ELR (cell line): ENCODE results near the gene C10orf90.
A peak's percentile ranks its signal among the peaks of the same experiment; 100 is the strongest.
"Not testable (repeated sequence)": the region's sequence is repeated elsewhere in the genome, so short reads cannot be mapped to it uniquely, and the experiment has no call there.

Source experiments
- DNase-seq: peaks from one replicate; pipeline ENCODE4 v3.0.0-alpha.2; 2015; ENCODE audit warnings: low read depth

C10orf90 gene

DNA sequence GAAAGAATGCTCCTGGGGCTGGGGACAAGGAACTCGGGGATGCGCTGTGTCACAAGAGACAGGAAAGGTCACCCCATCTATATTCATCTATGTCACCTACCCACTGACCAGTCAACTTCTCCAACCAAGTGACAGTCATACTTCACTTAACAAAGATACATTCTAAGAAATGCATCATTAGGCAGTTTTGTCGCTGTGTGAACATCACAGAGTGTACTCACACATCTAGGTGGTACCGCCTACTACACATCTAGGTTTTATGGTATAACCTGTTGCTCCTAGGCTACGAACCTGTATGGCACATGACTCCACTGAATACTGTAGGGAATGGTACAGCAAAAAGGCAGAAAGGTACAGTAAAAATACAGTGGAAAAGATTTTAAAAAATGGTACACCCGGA lies 278.4 kb downstream of the C10orf90 start:
- no peak for DNase-seq

DNA sequence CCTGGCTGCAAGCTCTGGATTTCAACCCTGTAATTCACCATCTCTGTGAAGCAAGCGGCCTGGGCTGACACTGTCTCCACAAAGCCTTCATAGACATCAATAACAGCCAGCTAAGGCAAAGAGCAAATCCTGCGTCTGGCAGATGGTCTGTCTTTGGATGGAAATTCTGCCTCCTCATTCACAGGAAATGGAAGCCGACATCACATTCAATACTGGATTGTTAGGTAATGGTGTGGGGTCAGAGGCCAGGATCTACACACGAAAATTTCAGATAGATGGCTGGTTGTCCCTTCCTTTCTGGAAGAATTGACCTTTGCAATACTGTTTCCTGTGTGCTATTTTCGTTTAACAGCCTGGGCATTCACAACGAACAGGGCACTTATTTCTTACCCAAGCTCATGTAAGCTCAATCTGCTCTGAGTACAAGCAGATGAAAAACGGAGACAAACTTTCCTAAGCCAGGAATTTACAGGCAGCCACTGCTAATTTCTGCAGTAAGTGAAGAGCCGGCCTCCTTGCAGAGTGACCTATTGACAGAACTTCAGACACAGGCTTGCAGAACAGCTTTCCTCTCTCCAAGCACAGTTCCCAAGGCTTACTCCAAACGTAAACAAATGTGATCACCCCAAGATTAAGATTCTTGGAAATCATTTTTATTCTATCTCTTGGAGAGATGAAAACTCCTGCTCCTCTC lies 279.2 kb downstream of the C10orf90 start:
- DNase-seq: no peak

DNA sequence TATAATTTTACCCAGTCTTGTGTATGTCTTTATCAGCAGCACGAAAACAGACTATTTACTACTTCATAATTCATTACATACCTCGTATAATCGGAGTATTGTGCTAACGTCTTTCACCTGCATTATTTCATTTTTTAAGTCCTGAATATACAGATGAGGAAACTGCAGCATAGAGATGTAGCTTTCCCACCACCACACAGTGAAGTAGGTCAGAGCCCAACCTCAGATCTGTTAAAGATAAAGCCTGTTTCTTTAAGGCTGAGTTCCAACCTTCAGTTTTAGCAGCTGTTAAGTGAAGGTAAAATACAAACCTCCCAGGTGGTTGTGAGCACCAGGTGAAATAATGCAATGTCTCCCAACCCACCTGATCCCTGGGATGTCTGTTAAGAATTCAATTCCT lies 280.2 kb downstream of the C10orf90 start:
- no peak for DNase-seq

DNA sequence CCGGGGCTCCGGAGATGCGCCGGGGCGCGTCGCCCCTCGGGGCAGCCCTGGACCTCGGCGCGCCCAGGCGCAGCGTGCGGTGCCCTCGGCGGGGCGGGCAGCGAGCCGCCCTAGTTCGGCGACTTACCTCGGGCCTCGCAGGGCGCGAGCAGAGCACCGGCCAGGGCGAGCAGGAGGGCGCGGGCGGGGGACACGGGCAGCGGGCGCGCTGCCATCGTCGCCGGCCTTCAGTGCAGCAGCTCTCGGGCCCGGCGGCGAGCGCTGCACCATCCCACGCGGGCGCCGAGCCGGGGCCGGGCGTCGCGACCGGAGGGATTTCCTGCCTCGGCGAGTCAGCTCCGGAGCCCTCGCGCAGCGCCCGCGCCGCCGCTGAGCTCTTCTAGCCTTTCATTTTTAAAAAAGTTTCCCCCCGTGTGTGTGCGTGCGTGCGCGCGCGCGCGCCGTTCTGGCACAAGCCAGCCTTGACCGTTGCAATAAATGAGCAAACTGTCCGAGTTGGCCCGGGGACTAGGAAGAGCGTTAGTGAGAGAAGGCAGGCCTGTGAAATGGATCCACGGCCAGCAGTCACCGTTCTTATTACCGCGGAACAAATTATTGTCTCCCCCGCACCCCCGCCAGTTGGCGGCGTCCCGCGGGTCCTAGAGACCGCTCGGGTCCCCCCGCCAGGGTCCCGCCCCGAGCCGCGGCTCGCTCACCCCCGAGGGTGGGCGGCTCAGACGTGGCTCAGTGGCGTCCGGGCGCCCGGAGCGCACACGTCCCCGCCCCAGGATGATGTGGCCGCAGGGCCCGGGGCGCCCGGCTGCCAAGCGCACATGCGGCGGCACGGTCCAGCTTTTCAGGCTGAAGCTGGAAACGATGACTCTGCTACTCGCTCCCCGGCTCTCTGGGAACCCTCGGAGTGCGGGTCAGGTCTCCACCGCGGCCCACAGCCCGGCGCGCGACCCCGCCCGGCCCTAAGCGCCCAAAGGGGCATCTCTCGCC lies 282.3 kb downstream of the C10orf90 start, which contains the start of gene ADAM12:
ADAM12 (minus strand) TSS at position 547 of the 981 bp plus-strand sequence; CDS start at position 215, 332 bp downstream.
- peak; percentile 67 for DNase-seq

DNA sequence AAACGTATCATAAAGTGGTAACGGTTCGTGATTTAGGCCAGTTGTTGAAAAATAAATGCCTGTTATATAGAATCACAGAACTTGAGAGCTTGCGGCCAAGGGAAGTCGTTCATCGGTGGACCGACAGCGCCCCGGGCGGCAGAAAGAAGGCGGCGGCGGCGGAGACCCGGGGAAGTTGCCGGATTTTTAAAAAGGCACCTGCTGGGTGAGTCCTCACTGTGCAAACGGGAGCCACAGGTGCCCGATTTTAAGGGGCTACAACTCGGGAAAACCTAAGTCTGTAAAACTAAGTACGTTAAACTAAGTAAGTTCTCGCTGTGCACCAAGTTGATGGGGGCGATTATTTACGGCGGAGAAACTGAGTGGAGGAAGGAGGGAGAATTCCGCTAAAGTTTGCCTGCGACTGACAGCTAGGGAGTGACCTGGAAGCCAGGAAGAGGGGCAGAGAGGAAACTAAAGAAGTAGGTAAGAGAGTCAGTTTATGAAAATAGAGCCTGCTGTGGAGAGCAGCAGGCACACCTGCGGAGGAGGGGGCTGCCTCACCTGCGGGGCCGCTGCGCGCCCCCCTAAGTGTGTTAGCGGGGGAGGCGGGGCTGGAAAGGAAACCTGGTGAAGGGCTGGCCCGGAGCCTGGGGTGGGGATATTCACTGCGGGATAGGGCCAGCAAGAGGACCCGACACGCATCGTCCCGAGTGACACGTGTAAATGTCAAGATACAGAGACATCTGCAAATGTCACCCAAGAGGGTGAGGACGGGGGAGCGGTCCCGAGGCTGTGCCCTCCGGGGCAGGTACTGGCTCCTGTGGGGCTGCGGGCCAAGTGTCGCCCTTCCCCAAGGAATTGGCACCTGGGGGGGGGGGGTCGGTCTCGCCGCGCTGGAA lies 283.2 kb downstream of the C10orf90 start:
- DNase-seq: peak; percentile 80

DNA sequence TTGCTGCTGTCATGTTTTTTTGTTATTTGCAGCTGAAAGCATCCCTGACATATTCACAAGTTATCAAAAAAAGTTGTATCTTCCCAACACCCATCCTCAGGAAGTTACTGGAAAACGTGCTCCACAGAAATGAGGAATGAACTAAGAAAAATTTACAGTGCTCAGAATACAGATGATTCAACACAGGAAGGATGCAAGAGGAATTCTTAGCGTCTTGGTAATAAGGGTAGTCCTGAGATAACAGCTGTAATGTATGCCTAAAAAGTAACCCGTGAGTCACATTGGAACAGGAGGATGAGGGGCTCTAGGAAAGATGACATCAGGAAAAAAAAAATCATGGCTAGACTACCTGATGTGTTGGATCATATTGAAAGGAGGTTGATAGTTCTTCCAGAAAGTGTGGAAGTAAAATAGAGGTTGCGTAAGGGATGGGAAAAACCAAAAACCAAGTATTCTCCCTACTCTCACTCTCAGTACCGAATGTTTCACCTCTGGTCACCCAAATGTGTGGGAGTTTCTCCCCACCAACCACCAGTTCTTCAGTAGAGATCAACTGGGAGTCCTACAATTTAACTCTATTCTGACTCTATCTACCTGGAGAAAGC lies 286.1 kb downstream of the C10orf90 start:
- DNase-seq: peak; percentile 93

DNA sequence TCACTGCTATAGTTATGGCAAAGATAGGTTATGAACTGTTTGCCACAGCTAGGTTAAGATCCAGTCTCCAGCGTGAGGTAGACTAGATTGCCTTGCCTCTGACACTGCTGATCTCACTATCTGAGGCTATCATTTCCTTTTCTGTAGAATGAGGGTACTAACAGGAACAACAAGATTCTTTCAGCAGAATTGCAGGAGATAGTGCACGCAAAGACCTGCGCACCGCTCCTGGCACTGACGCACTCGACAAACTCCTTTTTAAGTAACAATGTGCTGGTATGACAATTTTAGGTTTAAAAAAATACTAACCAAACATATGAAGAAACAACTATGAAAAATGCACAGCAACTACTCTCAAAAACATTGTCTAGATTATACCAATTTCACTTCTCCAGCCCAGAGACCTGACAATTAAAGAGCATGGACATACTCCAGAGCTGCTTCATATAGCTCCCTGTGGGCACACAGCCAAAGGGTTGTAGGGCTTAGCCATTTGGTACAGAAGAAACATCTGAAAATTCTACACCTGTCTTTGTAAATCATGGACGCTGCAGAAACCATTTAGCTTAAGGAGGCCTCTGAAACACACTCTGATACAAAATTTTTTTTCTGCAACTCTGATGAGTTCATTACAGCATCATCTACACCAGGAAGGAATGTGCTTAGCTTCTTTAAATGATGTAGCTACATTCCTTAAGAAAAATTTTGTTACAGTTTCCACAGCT lies 290.0 kb downstream of the C10orf90 start:
- no peak for DNase-seq

DNA sequence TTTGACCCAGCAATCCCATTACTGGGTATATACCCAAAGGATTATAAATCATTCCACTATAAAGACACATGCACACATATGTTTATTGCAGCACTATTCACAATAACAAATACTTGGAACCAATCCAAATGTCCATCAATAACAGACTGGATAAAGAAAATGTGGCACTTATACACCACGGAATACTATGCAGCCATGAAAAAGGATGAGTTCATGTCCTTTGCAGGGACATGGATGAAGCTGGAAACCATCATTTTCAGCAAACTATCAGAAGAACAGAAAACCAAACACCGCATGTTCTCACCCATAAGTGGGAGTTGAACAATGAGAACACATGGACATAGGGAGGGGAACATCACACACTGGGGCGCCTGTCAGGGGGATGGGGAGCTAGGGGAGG lies 291.3 kb downstream of the C10orf90 start:
- not testable (repeated sequence) for DNase-seq

DNA sequence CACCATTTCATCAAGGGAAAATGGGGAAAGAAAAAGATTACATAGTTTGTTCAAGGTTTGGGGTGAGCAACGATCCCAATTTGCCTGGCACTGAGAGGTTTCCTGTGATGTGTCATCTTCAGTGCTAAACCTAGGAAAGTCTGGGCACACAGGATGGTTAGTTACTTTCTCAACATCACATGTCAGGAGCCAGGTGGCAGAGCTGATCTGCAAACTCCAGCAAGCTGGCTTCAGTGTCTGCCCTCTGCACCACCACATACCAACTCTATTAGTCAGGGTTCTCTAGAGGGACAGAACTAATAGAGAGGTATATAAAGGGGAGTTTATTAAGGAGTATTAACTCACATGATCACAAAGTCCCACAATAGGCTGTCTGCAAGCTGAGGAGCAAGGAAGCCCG lies 293.5 kb downstream of the C10orf90 start:
- DNase-seq: peak; percentile 67

DNA sequence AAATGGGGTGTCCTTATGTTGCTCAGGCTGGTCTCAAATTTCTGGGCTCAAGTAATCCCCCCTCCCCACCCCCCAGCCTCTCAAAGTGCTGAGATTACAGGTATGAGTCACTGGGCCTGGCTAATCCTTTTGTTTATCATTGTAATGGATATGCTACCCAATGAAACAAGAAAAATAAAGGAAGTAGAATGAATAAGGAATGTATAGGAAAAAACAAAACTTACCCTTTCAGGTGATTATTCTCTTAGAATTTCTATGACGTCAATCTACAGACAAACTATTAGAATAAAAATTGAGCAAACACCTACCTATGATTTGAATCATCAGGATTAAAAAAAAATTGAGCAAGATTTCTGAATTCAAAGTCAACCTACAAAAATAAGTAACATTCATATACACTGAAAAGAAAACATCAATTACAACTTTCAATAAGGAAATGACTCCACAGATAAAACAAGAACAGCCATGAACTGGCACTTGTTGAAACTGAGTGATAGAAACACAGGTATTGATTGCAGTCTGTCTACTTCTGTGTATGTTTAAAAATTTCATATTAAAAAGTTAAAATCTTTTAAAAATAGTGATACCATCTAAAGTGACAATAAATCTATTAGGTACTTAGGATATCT lies 294.5 kb downstream of the C10orf90 start:
- DNase-seq: peak; percentile 53

DNA sequence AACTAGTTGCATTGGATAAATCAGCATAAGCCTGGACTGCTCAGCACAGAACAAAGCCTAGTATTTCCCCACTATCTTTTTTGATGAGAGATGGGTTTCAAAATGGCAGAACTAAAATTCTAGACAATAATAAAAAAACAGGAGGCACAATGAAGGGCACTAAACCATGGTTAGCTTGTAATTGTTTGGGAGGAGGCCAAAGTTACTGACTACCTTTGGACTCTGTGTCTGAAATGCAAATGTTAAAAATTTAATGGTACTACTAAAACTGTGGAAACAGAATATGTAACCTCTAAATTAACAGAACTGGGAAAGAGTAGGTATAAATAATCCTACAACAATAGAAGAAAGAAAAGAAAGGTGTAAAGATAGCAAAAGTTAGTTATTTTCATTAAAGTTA lies 295.2 kb downstream of the C10orf90 start:
- no peak for DNase-seq
